MCF 10A (cell line): ENCODE measurements around the gene RIC3. TPM values are rescaled to one million over a fixed set of nuclear protein-coding genes. Genes with fewer than 3 reads are reported as not detected.

Experiments used
- BruUV-seq: library from RNA; stranded (reverse); fragments of 400-500 nt; replicated peaks from 2 replicates; lab custom pipeline; 2021; lab: Mats Ljungman, UMichigan
- CTCF ChIA-PET: fragments of 300-600 bp; sonication (Branson Sonifier 250); formaldehyde crosslinking; extraction: SDS; loops from one replicate; lab custom pipeline; 2021; ENCODE audit warnings: antibody characterized with exemption, inconsistent platforms; lab: Yijun Ruan, JAX
- POLR2A ChIA-PET: fragments of 300-600, 350-650 bp; sonication (Branson Sonifier 250); formaldehyde crosslinking; extraction: SDS; loops from one replicate; lab custom pipeline; 2020; ENCODE audit warnings: antibody characterized with exemption, inconsistent platforms; lab: Yijun Ruan, JAX
- DNase-seq: peaks from one replicate; pipeline ENCODE4 v3.0.0-alpha.2; 2018; ENCODE audit not compliant: unreplicated experiment
- H3K27ac Mint-ChIP-seq: one replicate; pipeline ENCODE4 v1.8.0; 2022; ENCODE audit warnings: mild to moderate bottlenecking, low read depth, mixed read lengths; ENCODE audit not compliant: unreplicated experiment
- H3K27me3 Mint-ChIP-seq: one replicate; pipeline ENCODE4 v1.8.0; 2022; ENCODE audit warnings: mixed read lengths; ENCODE audit not compliant: insufficient read depth, unreplicated experiment
- H3K36me3 Mint-ChIP-seq: one replicate; pipeline ENCODE4 v1.8.0; 2022; ENCODE audit warnings: mild to moderate bottlenecking, moderate library complexity, mixed read lengths; ENCODE audit not compliant: insufficient read depth, unreplicated experiment
- H3K4me1 Mint-ChIP-seq: one replicate; pipeline ENCODE4 v1.8.0; 2022; ENCODE audit warnings: mixed read lengths; ENCODE audit not compliant: insufficient read depth, unreplicated experiment
- H3K4me3 Mint-ChIP-seq: one replicate; pipeline ENCODE4 v1.8.0; 2022; ENCODE audit warnings: mild to moderate bottlenecking, moderate library complexity, mixed read lengths; ENCODE audit not compliant: unreplicated experiment
- H3K9me3 Mint-ChIP-seq: one replicate; pipeline ENCODE4 v1.8.0; 2022; ENCODE audit warnings: mixed read lengths; ENCODE audit not compliant: unreplicated experiment
- intact Hi-C: fragments of 100-400 bp; cut with micrococcal nuclease; formaldehyde crosslinking; loops from 2 replicates; pipeline ENCODE4 v1.14.1; 2022
- total RNA-seq: library from RNA; stranded (reverse); gene quantifications from 2 replicates; pipeline ENCODE4 v1.2.3, GENCODE V29; 2022
- TF ChIP-seq, protein P1 (sequence below): fragments of 200-600 bp; IDR thresholded peaks from one replicate; pipeline ENCODE4 v1.8.0; 2022; ENCODE audit warnings: antibody characterized with exemption, mild to moderate bottlenecking; ENCODE audit not compliant: unreplicated experiment

The RIC3 gene
- total RNA-seq, 1 experiment from 2014 or later, result 0.65 TPM

- POLR2A ChIA-PET, result interaction anchor here (0.6 kb wide), 1 partner anchor 1413 kb away, joined by 4 read pairs; no protein-coding TSS in a partner anchor
- CTCF ChIA-PET, result interaction anchor here (1.0 to 6.8 kb wide), 7 partner anchors 9 to 215 kb away, joined by 3 to 129 read pairs (median 4); no protein-coding TSS in a partner anchor
Measured at GRCh38 chr11:8107642-8108041, 61.2 kb downstream of the RIC3 start.

DNA sequence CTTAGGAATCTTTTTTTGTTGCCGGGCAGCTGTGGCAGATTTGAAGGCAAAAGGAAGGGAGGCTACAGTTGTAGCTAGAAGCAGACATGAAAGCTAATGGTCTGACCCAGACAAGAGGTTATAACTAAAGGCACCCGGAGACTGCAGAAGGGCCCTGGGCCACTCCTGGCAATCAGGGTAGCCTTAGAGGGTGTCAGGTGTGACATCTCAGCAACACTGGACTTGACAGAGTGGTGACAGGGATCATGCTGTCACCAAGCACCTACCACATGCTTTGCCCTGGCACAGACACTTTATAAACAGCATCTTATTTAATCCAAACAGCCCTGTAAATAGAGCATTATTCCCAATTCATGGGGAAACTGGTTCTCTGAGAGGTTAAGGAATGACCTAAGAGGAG, 62.1 kb downstream of the RIC3 start:
- TF ChIP-seq, protein P1, sequence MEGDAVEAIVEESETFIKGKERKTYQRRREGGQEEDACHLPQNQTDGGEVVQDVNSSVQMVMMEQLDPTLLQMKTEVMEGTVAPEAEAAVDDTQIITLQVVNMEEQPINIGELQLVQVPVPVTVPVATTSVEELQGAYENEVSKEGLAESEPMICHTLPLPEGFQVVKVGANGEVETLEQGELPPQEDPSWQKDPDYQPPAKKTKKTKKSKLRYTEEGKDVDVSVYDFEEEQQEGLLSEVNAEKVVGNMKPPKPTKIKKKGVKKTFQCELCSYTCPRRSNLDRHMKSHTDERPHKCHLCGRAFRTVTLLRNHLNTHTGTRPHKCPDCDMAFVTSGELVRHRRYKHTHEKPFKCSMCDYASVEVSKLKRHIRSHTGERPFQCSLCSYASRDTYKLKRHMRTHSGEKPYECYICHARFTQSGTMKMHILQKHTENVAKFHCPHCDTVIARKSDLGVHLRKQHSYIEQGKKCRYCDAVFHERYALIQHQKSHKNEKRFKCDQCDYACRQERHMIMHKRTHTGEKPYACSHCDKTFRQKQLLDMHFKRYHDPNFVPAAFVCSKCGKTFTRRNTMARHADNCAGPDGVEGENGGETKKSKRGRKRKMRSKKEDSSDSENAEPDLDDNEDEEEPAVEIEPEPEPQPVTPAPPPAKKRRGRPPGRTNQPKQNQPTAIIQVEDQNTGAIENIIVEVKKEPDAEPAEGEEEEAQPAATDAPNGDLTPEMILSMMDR, result no peak
- BruUV-seq, result no TSS peak
- POLR2A ChIA-PET, result interaction anchor here (0.6 kb wide), 1 partner anchor 1412 kb away, joined by 4 read pairs; no protein-coding TSS in a partner anchor
- H3K36me3 Mint-ChIP-seq, result no peaks in the 10 kb centered on the region
- H3K27ac Mint-ChIP-seq, result no peak overlapping the region
- no peaks in the 10 kb centered on the region for H3K9me3 Mint-ChIP-seq
- no peak overlapping the region for H3K4me3 Mint-ChIP-seq
- no peak for DNase-seq
- no peaks in the 10 kb centered on the region for H3K27me3 Mint-ChIP-seq
- no peaks in the 10 kb centered on the region for H3K4me1 Mint-ChIP-seq
- intact Hi-C loops, result no loop called here
- CTCF ChIA-PET, result interaction anchor here (0.6 to 6.8 kb wide), 8 partner anchors 8 to 214 kb away, joined by 3 to 129 read pairs (median 4); no protein-coding TSS in a partner anchor

More at GRCh38 chr11:8107642-8108041, 61.2 kb downstream of the RIC3 start:
- H3K27me3 Mint-ChIP-seq, result no peaks in the 10 kb centered on the region
- no peak overlapping the region for H3K4me3 Mint-ChIP-seq
- intact Hi-C loops, result no loop called here
- TF ChIP-seq, protein P1, result no peak
- H3K4me1 Mint-ChIP-seq, result no peaks in the 10 kb centered on the region
- H3K27ac Mint-ChIP-seq, result no peak overlapping the region
- no peaks in the 10 kb centered on the region for H3K9me3 Mint-ChIP-seq
- H3K36me3 Mint-ChIP-seq, result no peaks in the 10 kb centered on the region
- BruUV-seq, result no TSS peak
- no peak for DNase-seq

DNA sequence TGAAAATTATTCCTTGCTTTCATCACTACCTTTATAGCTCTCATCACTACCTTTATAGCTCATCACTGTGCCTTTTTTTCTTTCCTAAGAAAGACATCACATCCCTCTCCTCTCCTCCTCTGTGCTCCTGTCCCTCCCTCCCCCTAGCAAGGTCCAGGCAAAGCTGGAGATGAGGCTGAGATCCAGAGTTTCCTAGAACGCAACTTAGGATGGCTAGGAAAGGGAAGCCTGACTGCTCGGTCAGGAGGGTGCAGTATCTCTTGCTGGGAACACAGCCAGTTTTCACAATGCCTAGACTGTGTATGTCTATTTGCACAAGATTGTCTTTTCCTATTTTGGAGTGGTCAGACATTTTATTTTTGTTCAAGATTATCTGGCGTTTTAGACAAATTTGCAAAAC, 63.2 kb downstream of the RIC3 start:
- POLR2A ChIA-PET, result no interaction called here
- Mint-ChIP-seq H3K9me3 (no peaks in the 10 kb centered on the region), H3K27me3 (no peaks in the 10 kb centered on the region), H3K27ac (no peak overlapping the region), H3K36me3 (no peaks in the 10 kb centered on the region), H3K4me3 (no peak overlapping the region), H3K4me1 (no peaks in the 10 kb centered on the region)
- intact Hi-C loops, result no loop called here
- CTCF ChIA-PET, result interaction anchor here (0.6 to 21.2 kb wide), 5 partner anchors 13 to 422 kb away, joined by 3 to 786 read pairs (median 4); no protein-coding TSS in a partner anchor
- TF ChIP-seq, protein P1, result no peak
- BruUV-seq, result no TSS peak
- DNase-seq, result no peak

- H3K4me3 Mint-ChIP-seq, result no peak overlapping the region
- H3K9me3 Mint-ChIP-seq, result no peaks in the 10 kb centered on the region
- no TSS peak for BruUV-seq
- TF ChIP-seq, protein P1, result no peak
- no peaks in the 10 kb centered on the region for H3K27me3 Mint-ChIP-seq
- H3K36me3 Mint-ChIP-seq, result no peaks in the 10 kb centered on the region
- DNase-seq, result no peak
- H3K27ac Mint-ChIP-seq, result no peak overlapping the region
- intact Hi-C loops, result no loop called here
- no peaks in the 10 kb centered on the region for H3K4me1 Mint-ChIP-seq
- CTCF ChIA-PET, result interaction anchor here (0.6 to 21.2 kb wide), 6 partner anchors 12 to 422 kb away, joined by 3 to 786 read pairs (median 4); no protein-coding TSS in a partner anchor
- POLR2A ChIA-PET, result no interaction called here
Measured at GRCh38 chr11:8105133-8105532, 63.7 kb downstream of the RIC3 start.
